GM21447 (cell line): Measurements from ENCODE around the gene SIGLEC12.

ENCODE experiments used
- ATAC-seq: cut with Tn5 transposase; IDR thresholded peaks from one replicate; pipeline ENCODE4 v1.9.1; 2021; ENCODE audit not compliant: unreplicated experiment

The SIGLEC12 gene

GRCh38 chr19:51501594-51502263 lies at the start of gene SIGLEC12:
Gene SIGLEC12, minus strand, starts transcription at chr19:51501800. Its CDS starts 67 bp downstream, at chr19:51501733.
- ATAC-seq, result no peak

DNA sequence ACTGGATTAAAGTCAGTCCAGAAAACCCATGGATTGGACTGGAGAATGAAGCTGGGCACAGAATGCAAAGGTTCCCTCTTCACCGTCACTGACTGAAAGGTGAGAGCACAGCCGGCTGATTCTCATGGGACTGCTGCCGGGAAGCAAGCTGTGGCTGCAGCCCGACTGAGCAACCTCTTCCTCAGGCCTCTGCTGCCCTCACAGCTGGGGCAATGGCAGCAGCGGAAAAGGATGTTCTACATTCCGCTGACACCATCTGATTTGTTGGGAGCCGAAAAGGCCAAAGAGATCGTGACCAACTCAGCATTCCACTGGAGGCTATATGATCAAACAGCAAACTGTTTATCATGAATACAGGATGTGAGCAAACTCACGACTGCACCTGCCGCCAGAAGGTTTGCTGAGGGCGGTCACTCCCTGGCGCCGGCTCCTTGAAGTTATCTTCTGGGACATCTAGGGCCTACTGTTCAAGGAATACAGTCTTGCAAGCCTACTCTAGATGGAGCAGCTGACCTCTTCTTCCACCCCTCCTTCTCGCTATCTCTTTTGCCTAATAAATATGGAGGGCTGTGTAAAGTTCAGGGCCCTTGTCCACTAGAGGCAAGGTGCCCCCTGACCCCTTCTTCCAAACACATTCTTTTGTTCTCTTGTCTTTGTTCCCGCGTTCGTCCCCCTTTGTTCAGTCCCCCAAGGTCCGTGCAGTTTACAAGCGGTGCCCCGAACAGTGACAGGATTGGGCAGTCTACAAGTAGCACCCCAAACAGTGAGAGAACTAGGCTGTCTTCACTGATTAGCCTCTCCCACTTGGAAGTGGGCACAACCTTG lies 49.5 kb upstream of the SIGLEC12 start:
- no peak for ATAC-seq

GRCh38 chr19:51549533-51550324 lies 48.1 kb upstream of the SIGLEC12 start:
- no peak for ATAC-seq

GRCh38 chr19:51548891-51549305 lies 47.3 kb upstream of the SIGLEC12 start:
- ATAC-seq, result no peak

- ATAC-seq, result no peak
Measured at GRCh38 chr19:51548213-51548651, 46.6 kb upstream of the SIGLEC12 start.

GRCh38 chr19:51547397-51548212 lies 46.0 kb upstream of the SIGLEC12 start:
- no peak for ATAC-seq

- ATAC-seq, result no peak
Measured at GRCh38 chr19:51546650-51547396, 45.2 kb upstream of the SIGLEC12 start.

- ATAC-seq, result no peak
Measured at GRCh38 chr19:51546107-51546649, 44.6 kb upstream of the SIGLEC12 start.

DNA sequence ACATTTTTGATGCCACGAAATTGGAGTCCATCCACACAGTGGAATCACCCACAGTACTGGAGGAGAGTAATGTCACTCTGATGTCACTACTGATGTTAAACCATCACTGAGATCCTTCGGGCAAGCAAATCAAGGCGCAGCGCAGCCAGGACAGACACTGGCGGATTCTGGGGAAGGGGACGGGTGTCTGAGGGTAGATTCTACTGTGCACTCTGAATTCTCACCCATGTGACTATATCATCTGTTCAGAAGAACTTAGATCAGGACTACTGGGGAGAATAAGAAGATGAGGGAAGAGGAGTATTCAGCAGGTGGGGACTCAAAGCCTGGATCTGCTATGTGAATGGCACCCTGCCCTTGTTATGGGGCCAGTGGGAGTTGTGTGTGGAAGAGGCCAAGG lies 42.4 kb upstream of the SIGLEC12 start:
- no peak for ATAC-seq

- no peak for ATAC-seq
Measured at GRCh38 chr19:51542699-51543098, 41.1 kb upstream of the SIGLEC12 start.

- no peak for ATAC-seq
Measured at GRCh38 chr19:51541458-51542357, 40.1 kb upstream of the SIGLEC12 start.

DNA sequence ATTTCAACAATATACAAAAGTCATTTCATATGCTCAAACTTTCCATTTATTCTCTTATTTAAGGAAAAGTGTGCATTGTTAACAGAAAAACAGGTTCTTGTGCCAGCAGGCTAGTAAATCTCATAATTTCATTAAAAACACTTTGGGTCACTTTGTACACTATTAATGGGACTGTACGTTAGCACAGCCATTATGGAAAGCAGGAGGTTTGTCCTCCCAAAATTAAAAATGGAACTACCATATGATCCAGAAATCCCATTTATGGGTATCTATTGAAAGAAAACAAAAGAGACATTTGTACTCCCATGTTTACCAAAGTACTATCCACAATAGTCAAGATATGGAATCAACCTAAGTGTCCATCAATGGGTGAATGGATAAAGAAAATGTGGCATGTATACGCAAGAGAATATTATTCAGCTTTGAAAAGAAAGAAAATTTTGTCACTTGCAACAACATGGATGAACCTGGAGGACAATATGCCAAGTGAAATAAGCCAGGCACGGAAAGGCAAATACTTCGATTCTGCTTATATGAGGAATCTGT lies 38.3 kb upstream of the SIGLEC12 start:
- ATAC-seq, result no peak

DNA sequence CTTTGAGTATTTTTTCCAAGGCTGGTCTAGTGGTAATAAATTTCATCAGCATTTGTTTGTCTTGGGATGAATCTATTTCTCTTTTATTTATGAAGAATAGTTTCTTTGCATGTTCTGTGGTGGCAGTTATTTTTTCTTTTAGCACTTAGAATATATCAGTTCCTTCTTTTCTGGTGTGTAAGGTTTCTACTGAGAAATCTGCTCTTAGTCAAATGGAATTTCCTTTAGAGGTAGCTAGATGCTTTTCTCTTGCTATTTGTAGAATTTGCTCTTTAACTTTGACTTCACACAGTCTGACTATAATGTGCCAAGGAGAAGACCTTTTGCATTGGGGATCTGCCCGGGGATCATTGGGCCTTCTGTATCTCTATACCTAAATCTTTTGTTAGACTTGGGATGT lies 33.9 kb upstream of the SIGLEC12 start:
- ATAC-seq, result no peak

DNA sequence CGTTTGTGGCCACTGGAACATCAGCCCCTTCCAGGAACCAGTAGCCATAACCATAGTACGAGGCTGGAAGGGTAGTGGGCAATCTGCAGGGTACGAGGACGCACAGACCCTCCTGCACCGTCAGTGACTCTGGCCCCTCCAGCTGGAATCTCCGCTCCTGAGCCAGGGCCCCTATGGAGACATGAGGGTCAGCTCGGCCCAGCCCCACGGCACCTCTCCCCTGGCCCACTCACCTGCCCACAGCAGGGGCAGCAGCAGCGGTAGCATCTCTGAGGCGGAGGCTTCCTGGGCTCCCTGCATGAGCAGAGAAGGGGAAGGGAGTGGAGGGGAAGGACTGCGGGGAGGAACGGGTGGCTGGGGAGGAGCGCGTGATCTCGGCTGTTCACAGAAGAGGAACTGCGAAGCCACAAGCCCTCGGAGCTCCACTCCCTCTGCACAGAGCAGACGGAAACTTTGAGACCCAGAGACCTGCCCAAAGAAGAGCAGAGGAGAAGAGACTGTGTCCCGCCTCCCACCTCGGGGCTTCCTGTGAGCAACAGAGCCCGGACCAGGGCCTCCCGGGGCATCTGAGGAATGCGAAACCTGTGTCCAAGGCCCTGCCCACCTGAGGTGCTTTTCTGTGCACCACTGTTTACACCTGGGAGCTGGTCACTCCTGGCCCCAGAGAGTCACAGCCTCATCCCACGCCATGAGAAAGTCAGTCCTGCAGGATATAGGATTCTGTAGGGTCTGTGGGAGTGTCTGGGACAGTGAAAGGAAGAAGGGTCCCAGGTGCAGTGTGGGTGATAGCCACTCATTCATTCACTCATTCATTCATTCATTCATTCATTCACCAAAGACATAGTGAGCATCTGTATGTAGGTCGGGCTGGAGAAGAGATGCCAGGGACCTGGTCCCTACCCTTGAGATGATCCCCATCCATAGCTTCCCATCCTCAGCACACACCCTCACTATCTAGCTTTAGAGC lies 30.0 kb upstream of the SIGLEC12 start, which contains the start of gene SIGLEC6:
Gene SIGLEC6, minus strand, starts transcription at position 322 of the 967 bp plus-strand sequence. Its CDS starts 22 bp downstream, at position 300.
- ATAC-seq, result no peak

- ATAC-seq, result no peak
Measured at GRCh38 chr19:51530616-51531015, 29.0 kb upstream of the SIGLEC12 start.

GRCh38 chr19:51529301-51529700 lies 27.7 kb upstream of the SIGLEC12 start:
- no peak for ATAC-seq

DNA sequence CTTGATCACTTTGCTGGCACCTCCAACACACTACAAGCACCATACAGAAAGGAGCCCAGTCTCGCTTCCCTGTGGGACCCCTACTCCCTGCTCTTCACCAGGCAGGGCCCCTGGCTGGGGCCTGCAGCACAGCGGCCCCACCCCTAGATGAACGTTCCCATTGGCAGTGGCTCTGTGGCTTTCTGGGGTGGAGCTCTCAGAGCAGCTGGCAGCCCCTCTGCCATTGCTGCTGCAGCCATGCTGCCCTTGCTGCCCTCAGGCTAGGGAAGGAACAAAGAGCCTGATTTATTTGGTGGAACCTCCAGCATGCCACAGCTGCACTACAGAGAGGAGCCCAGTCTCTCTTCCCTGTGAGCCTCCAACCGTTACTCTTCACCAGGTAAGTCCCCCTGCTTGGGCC lies 24.1 kb upstream of the SIGLEC12 start:
- no peak for ATAC-seq
